CD4-positive, alpha-beta T cell treated with Interleukin-21 for 1 hour (primary cell): ENCODE data around the gene DHX32.

ENCODE experiments used
- DNase-seq: peaks from one replicate; pipeline ENCODE4 v3.0.0-alpha.2; 2020

Gene DHX32

GRCh38 chr10:125801574-125801973 is 79.5 kb downstream of the DHX32 start:
- no peak for DNase-seq

- DNase-seq, result no peak
Observed at GRCh38 chr10:125799451-125800182, 81.5 kb downstream of the DHX32 start.

- no peak for DNase-seq
Observed at GRCh38 chr10:125797994-125798662, 83.0 kb downstream of the DHX32 start.

DNA sequence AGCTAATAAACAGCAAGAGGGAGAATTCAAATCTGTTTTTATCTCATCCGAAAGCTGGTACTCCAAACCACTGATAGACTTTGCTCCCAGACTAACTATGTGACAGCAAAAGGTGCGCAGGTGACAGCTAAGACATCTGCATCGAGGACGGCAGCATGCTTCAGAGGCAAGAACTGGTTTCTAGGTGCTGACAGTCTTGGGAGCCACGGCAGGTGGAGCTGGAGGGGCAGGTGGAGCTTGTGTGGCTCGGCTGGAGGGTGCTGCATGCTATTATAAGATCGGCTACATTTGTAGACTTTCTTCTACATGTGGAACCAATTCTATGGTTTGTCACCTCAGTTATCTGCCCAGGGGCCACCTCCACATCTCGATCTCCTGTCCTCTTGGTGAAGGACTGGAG is 83.7 kb downstream of the DHX32 start:
- no peak for DNase-seq

DNA sequence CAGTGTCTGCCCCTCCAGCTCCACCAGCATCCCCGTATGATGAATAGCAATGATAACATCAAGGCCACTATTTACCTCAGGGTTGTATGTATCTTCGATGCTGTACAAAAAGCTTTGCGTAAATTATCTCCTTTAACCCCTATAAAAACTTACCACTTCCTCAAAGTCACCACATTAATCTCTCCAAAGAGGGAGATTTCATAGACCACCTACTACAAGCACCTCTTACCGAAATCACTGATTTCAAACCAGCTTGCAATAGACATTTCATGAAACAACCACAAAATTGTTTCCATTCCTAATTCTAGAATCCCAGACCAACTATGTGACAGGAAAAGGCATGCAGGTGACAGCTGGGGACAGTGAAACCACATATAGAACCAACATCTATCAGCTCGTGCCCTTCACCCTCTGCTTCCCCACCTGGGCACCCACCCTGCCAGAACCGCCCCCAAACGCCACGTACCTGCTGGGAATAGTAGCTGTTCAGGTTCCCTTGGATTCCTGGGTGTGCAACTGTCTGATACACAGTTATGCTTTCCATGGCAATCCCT is 85.4 kb downstream of the DHX32 start:
- no peak for DNase-seq

- DNase-seq, result no peak
Observed at GRCh38 chr10:125795128-125795527, 86.0 kb downstream of the DHX32 start.

DNA sequence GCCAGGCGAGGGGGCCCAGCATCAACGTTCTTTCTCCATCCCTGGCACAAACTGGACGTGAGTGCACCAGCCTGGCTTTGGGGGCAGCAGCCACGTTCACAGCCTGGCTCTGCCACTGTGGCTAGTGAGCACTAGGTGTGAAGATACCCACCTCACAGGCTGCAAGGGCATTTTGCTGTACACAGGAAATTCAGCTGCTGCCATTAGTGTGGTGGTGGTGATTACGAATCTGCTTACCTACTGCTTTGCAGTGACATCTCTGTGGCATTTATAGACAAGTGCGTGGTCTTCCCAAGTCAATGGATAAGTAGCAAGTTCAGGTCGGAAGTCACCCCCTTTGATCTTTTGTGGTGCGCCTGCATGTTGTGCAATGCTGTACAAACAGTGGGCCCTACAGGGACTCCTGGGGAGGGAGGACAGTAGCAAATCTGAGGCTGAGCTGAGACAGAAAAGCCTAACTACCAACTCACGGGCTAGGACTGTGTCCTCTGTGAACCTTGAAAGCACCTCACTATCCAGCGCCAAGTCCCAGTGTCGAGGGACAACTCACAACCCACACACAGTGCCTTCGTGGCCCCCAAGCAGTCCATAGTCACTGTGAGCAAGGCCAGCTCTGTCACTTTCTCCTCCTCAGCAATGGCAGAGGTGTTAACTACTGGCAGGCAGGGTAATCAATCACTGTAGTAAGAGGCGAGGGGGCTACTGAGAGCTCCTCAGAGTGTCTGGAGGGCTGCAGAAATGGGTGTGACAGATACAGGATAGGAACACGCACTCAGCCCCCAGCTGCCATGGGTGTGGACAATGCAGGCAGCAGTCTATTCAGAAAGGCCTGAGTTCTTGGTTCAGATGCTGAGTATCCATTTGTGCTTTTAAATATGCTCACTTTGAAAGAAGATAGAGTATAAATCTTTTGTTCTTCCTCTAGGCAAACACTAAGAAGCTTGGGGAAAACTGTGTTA is 88.5 kb downstream of the DHX32 start:
- no peak for DNase-seq

DNA sequence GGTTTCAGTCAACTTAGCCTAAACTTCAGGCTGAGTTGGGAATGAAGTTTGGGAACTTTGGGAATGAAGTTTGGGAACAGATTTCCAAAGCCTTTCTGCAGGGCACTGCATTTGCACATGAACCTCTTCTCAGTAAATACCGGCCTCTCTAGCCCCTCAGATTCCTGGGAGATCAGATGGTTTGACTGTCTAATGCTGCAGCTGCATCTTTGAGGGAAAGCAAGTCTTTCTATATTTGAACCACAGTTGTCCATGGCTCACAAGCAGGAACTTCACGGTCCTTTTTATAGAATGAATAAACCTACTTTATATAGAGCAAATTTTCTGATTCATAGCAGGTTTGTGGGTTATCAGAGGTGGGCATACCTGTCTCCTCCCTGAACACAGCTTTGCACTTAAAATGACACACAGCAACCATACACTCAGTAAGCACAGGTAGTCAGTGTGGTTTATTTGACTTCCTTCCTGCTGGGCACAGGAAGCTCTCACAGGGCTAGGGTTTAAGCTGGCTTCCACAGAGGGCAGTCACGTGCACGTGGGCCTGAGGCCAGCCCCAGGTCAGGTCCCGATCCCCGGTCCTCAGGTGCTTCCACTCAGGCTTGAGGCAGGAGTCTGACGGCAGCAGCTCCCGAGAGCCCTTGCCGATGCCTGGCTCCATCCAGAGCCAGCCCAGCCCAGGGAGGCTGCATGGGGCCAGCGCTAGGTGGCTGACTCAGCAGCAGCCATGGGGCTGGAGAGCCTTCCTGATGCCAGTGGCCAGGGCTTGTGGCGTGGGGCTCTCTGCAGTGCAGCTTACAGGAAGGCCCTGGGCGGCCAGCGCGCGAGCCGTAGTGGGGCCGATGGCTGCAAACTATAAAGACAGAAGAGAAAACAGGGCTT is 92.7 kb downstream of the DHX32 start:
- DNase-seq, result no peak
